HEK293 (cell line): ENCODE data around the gene PTPN3.

Source experiments
- CTCF ChIA-PET: fragments of 350-600 bp; formaldehyde crosslinking; extraction: SDS; loops from one replicate; lab custom pipeline; 2021; ENCODE audit warnings: antibody characterized with exemption; lab: Yijun Ruan, JAX
- POLR2A ChIA-PET: fragments of 300-600 bp; formaldehyde crosslinking; extraction: SDS; loops from one replicate; lab custom pipeline; 2020; ENCODE audit warnings: antibody characterized with exemption, inconsistent platforms; lab: Yijun Ruan, JAX
- H3K27ac ChIP-seq: fragments of 200-500 bp; sonication (Bioruptor generic); 2 replicates; pipeline ENCODE4 v1.5.1; 2014; ENCODE audit warnings: low read depth, low read length, control low read depth, inconsistent platforms; ENCODE audit errors: extremely low read depth
- H3K36me3 ChIP-seq, 2 experiments: fragments of 200-500 bp in 1 of 2; sonication (Bioruptor generic) in 1 of 2; 1 replicate in 1 of 2; 2 replicates in 1 of 2; pipeline ENCODE4 v1.5.1; 2014 to 2017; ENCODE audit warnings: inconsistent platforms in 2 of 2, low read length in 2 of 2; ENCODE audit not compliant: control insufficient read depth in 2 of 2, insufficient read depth in 1 of 2
- H3K4me1 ChIP-seq: fragments of 200-500 bp; sonication (Bioruptor generic); 2 replicates; pipeline ENCODE4 v1.5.1; 2014; ENCODE audit warnings: mild to moderate bottlenecking, low read length, inconsistent platforms; ENCODE audit not compliant: control insufficient read depth, insufficient read depth
- H3K4me3 ChIP-seq: 2 replicates; pipeline ENCODE4 v1.5.1; 2011; ENCODE audit warnings: low read depth, mild to moderate bottlenecking, control low read depth, low read length, moderate library complexity
- H3K9me3 ChIP-seq: fragments of 200-500 bp; sonication (Bioruptor generic); 2 replicates; pipeline ENCODE4 v1.5.1; 2014; ENCODE audit warnings: low read depth, low read length, inconsistent platforms; ENCODE audit not compliant: control insufficient read depth, insufficient read depth
- BCL11A ChIP-seq: fragments of 450-650 bp; formaldehyde crosslinking; IDR thresholded peaks from 2 replicates; pipeline ENCODE4 v1.5.1; 2016; ENCODE audit warnings: low read depth, missing biosample characterization, missing genetic modification characterization
- GLIS1 ChIP-seq: fragments of 450-650 bp; formaldehyde crosslinking; IDR thresholded peaks from 2 replicates; pipeline ENCODE4 v1.5.1; 2016; ENCODE audit warnings: missing biosample characterization, missing genetic modification characterization
- RBAK ChIP-seq: fragments of 450-650 bp; formaldehyde crosslinking; IDR thresholded peaks from 2 replicates; pipeline ENCODE4 v1.5.1; 2016; ENCODE audit warnings: missing biosample characterization, missing genetic modification characterization
- YY1 ChIP-seq: fragments of 450-650 bp; formaldehyde crosslinking; IDR thresholded peaks from 2 replicates; pipeline ENCODE4 v1.5.1; 2018; ENCODE audit warnings: missing biosample characterization, missing genetic modification characterization
- ZBTB17 ChIP-seq: fragments of 450-650 bp; formaldehyde crosslinking; IDR thresholded peaks from 2 replicates; pipeline ENCODE4 v1.5.1; 2016; ENCODE audit warnings: missing biosample characterization, missing genetic modification characterization
- ZBTB21 ChIP-seq: fragments of 450-650 bp; formaldehyde crosslinking; IDR thresholded peaks from 2 replicates; pipeline ENCODE4 v1.5.1; 2017; ENCODE audit warnings: missing biosample characterization, missing genetic modification characterization
- ZIC2 ChIP-seq: fragments of 450-650 bp; formaldehyde crosslinking; IDR thresholded peaks from 2 replicates; pipeline ENCODE4 v1.5.1; 2016; ENCODE audit warnings: missing biosample characterization, missing genetic modification characterization
- ZNF157 ChIP-seq: fragments of 450-650 bp; formaldehyde crosslinking; IDR thresholded peaks from 2 replicates; pipeline ENCODE4 v1.5.1; 2016; ENCODE audit warnings: missing biosample characterization, missing genetic modification characterization
- ZNF174 ChIP-seq: fragments of 450-650 bp; formaldehyde crosslinking; IDR thresholded peaks from 2 replicates; pipeline ENCODE4 v1.5.0; 2017; ENCODE audit warnings: missing biosample characterization, mild to moderate bottlenecking, missing genetic modification characterization
- ZNF248 ChIP-seq: fragments of 450-650 bp; formaldehyde crosslinking; IDR thresholded peaks from 2 replicates; pipeline ENCODE4 v1.5.1; 2017; ENCODE audit warnings: missing biosample characterization, missing genetic modification characterization
- ZNF274 ChIP-seq, 2 experiments: fragments of 200-500 bp in 1 of 2; fragments of 450-650 bp in 1 of 2; sonication (Bioruptor generic) in 1 of 2; formaldehyde crosslinking in 1 of 2; IDR thresholded peaks; 2 replicates each; pipeline versions ENCODE4 v1.5.1 to v1.6.1; 2014 to 2016; ENCODE audit warnings: borderline replicate concordance in 1 of 2, inconsistent platforms in 1 of 2, low read length in 1 of 2, missing biosample characterization in 1 of 2, missing genetic modification characterization in 1 of 2
- ZNF510 ChIP-seq: fragments of 450-650 bp; formaldehyde crosslinking; IDR thresholded peaks from 2 replicates; pipeline ENCODE4 v1.5.1; 2018; ENCODE audit warnings: mild to moderate bottlenecking, missing genetic modification characterization, missing biosample characterization; ENCODE audit not compliant: insufficient replicate concordance
- ZXDB ChIP-seq: fragments of 450-650 bp; formaldehyde crosslinking; IDR thresholded peaks from 2 replicates; pipeline ENCODE4 v1.5.1; 2016; ENCODE audit warnings: missing biosample characterization, missing genetic modification characterization
- TF ChIP-seq, protein P1 (sequence below): fragments of 450-650 bp; formaldehyde crosslinking; IDR thresholded peaks from 2 replicates; pipeline ENCODE4 v1.5.1; 2016; ENCODE audit warnings: missing biosample characterization, missing genetic modification characterization
- TF ChIP-seq, protein P2 (sequence below): fragments of 450-650 bp; formaldehyde crosslinking; IDR thresholded peaks from 2 replicates; pipeline ENCODE4 v1.5.0; 2017; ENCODE audit warnings: missing biosample characterization, missing genetic modification characterization, borderline replicate concordance
- TF ChIP-seq, protein P3 (sequence below): fragments of 450-650 bp; formaldehyde crosslinking; IDR thresholded peaks from 2 replicates; pipeline ENCODE4 v1.5.1; 2016; ENCODE audit warnings: missing biosample characterization, missing genetic modification characterization
- TF ChIP-seq, protein P4 (sequence below): fragments of 450-650 bp; formaldehyde crosslinking; conservative IDR thresholded peaks from 2 replicates; pipeline ENCODE4 v1.5.1; 2016; ENCODE audit warnings: low read depth, missing biosample characterization, missing genetic modification characterization
- TF ChIP-seq, protein P5 (sequence below): fragments of 450-650 bp; formaldehyde crosslinking; IDR thresholded peaks from 2 replicates; pipeline ENCODE4 v1.5.1; 2017; ENCODE audit warnings: missing biosample characterization, missing genetic modification characterization

PTPN3 gene

DNA sequence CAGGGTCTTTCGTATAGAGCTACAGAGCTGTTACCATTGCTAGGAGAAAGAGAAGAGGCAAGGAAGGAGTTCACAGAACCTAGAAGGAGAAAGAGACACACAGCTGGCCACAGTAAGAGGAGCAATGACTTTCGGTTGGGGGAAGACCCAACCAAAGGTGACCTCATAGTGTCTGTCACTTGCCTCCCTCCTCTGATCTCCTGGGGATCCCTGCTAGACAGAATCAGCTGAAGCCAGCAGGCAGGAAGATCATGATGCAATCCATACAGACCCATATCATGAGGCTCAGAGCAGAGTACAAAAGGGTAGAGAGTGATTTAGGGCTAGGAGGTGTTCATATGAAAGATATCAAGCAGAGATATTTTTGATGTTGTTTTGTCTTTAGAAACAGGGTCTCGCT is 151.2 kb downstream of the PTPN3 start:
- H3K4me3 ChIP-seq, result no peak overlapping the region
- no peaks in the 10 kb centered on the region for H3K4me1 ChIP-seq
- peak; percentile 52; the same call in 1 of the 2 replicates for TF ChIP-seq ZIC2 (tag by site-specific recombination)
- 0 out of 2 replicates have a peak, but pooled peaks have one; percentile 25 for TF ChIP-seq ZBTB21 (tag by site-specific recombination)
- TF ChIP-seq ZBTB17, result peak; percentile 55
- TF ChIP-seq, protein P1, sequence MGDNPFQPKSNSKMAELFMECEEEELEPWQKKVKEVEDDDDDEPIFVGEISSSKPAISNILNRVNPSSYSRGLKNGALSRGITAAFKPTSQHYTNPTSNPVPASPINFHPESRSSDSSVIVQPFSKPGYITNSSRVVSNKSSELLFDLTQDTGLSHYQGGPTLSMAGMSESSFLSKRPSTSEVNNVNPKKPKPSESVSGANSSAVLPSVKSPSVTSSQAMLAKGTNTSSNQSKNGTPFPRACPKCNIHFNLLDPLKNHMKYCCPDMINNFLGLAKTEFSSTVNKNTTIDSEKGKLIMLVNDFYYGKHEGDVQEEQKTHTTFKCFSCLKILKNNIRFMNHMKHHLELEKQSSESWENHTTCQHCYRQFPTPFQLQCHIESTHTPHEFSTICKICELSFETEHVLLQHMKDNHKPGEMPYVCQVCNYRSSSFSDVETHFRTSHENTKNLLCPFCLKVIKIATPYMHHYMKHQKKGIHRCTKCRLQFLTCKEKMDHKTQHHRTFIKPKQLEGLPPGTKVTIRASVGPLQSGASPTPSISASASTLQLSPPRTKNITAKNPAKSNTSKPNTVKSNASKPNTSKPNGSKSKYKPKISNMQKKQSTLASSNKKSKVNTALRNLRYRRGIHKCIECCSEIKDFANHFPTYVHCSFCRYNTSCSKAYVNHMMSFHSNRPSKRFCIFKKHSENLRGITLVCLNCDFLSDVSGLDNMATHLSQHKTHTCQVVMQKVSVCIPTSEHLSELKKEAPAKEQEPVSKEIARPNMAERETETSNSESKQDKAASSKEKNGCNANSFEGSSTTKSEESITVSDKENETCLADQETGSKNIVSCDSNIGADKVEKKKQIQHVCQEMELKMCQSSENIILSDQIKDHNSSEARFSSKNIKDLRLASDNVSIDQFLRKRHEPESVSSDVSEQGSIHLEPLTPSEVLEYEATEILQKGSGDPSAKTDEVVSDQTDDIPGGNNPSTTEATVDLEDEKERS (tag by site-specific recombination), result no peak
- TF ChIP-seq, protein P2, sequence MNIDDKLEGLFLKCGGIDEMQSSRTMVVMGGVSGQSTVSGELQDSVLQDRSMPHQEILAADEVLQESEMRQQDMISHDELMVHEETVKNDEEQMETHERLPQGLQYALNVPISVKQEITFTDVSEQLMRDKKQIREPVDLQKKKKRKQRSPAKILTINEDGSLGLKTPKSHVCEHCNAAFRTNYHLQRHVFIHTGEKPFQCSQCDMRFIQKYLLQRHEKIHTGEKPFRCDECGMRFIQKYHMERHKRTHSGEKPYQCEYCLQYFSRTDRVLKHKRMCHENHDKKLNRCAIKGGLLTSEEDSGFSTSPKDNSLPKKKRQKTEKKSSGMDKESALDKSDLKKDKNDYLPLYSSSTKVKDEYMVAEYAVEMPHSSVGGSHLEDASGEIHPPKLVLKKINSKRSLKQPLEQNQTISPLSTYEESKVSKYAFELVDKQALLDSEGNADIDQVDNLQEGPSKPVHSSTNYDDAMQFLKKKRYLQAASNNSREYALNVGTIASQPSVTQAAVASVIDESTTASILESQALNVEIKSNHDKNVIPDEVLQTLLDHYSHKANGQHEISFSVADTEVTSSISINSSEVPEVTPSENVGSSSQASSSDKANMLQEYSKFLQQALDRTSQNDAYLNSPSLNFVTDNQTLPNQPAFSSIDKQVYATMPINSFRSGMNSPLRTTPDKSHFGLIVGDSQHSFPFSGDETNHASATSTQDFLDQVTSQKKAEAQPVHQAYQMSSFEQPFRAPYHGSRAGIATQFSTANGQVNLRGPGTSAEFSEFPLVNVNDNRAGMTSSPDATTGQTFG (tag by site-specific recombination), result no peak
- TF ChIP-seq, protein P3, sequence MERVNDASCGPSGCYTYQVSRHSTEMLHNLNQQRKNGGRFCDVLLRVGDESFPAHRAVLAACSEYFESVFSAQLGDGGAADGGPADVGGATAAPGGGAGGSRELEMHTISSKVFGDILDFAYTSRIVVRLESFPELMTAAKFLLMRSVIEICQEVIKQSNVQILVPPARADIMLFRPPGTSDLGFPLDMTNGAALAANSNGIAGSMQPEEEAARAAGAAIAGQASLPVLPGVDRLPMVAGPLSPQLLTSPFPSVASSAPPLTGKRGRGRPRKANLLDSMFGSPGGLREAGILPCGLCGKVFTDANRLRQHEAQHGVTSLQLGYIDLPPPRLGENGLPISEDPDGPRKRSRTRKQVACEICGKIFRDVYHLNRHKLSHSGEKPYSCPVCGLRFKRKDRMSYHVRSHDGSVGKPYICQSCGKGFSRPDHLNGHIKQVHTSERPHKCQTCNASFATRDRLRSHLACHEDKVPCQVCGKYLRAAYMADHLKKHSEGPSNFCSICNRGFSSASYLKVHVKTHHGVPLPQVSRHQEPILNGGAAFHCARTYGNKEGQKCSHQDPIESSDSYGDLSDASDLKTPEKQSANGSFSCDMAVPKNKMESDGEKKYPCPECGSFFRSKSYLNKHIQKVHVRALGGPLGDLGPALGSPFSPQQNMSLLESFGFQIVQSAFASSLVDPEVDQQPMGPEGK (tag by site-specific recombination), result no peak
- TF ChIP-seq GLIS1 (tag by site-specific recombination), result 0 out of 2 replicates have a peak, but pooled peaks have one; percentile 10
- H3K36me3 ChIP-seq, result no peaks in the 10 kb centered on the region
- ChIA-PET CTCF (interaction anchor here (0.8 to 2.4 kb wide), 3 partner anchors 13 to 120 kb away, joined by 3 to 7 read pairs (median 3); no protein-coding TSS in a partner anchor), POLR2A (no interaction called here)
- H3K9me3 ChIP-seq, result no peaks in the 10 kb centered on the region
- H3K27ac ChIP-seq, result no peak overlapping the region

DNA sequence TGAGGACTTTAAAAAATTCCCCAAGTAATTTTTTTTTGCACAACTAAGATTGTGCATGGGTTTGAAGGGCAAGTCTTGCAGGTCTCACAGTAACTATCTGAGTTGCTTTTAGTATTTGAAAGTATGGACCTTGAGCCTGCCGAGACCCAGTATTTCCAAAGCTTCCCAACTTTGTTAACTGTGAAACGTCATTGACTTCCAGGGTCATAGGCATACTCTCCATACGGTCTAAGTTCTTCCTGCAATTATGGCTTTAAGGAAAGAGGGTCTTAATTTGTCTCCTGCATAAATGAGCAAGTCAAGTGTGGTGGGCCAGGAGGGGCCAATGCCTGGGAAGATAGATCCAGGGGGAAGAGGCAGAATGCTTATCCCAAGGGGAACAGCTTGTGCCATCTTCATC is 153.2 kb downstream of the PTPN3 start:
- POLR2A ChIA-PET, result interaction anchor here (0.5 kb wide), 1 partner anchor 13 kb away, joined by 4 read pairs; no protein-coding TSS in a partner anchor
- no peak overlapping the region for H3K27ac ChIP-seq
- TF ChIP-seq ZNF248 (tag by site-specific recombination), result no peak

DNA sequence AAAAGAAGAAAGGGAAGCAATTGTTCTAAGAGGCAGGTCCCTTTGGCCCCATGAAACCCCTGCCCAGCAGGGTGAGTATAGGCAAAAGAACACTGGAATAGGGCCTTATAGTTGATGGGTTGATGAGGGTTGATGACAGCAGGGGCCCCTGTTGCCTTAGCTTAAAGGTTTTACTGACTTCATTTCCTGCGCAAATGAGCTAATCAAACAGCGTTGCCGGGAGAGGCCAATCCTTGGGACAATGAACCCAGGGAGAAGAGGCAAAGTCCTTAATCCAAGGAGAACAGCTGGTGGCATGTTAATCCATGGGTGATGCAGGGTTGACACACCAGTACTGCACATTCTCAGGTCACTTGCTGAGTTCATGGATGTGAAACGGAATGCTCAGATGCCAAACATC is 155.2 kb downstream of the PTPN3 start:
- no peak overlapping the region for H3K27ac ChIP-seq
- no peaks in the 10 kb centered on the region for H3K9me3 ChIP-seq
- no peak overlapping the region for H3K4me3 ChIP-seq
- H3K4me1 ChIP-seq, result no peaks in the 10 kb centered on the region
- no peaks in the 10 kb centered on the region for H3K36me3 ChIP-seq
- ChIA-PET POLR2A (no interaction called here), CTCF (interaction anchor here (0.5 to 1.0 kb wide), 5 partner anchors 14 to 593 kb away, joined by 3 to 5 read pairs (median 3); no protein-coding TSS in a partner anchor)
- TF ChIP-seq YY1 (tag by site-specific recombination) (no peak), ZNF174 (tag by site-specific recombination) (no peak), ZNF510 (tag by site-specific recombination) (no peak), BCL11A (no peak), ZNF157 (tag by site-specific recombination) (no peak), ZXDB (tag by site-specific recombination) (no peak), ZNF274 (IDR thresholded peaks at IDR 0.05; ENCODE audit: low read length) (no peak), ZNF274 (tag by site-specific recombination; IDR thresholded peaks at IDR 0.05; ENCODE audit: borderline replicate concordance) (no peak), RBAK (tag by site-specific recombination) (no peak)
- TF ChIP-seq, protein P4, sequence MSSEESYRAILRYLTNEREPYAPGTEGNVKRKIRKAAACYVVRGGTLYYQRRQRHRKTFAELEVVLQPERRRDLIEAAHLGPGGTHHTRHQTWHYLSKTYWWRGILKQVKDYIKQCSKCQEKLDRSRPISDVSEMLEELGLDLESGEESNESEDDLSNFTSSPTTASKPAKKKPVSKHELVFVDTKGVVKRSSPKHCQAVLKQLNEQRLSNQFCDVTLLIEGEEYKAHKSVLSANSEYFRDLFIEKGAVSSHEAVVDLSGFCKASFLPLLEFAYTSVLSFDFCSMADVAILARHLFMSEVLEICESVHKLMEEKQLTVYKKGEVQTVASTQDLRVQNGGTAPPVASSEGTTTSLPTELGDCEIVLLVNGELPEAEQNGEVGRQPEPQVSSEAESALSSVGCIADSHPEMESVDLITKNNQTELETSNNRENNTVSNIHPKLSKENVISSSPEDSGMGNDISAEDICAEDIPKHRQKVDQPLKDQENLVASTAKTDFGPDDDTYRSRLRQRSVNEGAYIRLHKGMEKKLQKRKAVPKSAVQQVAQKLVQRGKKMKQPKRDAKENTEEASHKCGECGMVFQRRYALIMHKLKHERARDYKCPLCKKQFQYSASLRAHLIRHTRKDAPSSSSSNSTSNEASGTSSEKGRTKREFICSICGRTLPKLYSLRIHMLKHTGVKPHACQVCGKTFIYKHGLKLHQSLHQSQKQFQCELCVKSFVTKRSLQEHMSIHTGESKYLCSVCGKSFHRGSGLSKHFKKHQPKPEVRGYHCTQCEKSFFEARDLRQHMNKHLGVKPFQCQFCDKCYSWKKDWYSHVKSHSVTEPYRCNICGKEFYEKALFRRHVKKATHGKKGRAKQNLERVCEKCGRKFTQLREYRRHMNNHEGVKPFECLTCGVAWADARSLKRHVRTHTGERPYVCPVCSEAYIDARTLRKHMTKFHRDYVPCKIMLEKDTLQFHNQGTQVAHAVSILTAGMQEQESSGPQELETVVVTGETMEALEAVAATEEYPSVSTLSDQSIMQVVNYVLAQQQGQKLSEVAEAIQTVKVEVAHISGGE (tag by site-specific recombination), result no peak
- TF ChIP-seq, protein P5, sequence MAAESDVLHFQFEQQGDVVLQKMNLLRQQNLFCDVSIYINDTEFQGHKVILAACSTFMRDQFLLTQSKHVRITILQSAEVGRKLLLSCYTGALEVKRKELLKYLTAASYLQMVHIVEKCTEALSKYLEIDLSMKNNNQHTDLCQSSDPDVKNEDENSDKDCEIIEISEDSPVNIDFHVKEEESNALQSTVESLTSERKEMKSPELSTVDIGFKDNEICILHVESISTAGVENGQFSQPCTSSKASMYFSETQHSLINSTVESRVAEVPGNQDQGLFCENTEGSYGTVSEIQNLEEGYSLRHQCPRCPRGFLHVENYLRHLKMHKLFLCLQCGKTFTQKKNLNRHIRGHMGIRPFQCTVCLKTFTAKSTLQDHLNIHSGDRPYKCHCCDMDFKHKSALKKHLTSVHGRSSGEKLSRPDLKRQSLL (tag by site-specific recombination), result no peak

More for the DNA sequence above, 153.2 kb downstream of the PTPN3 start:
- CTCF ChIA-PET, result interaction anchor here (0.5 to 1.5 kb wide), 6 partner anchors 14 to 227 kb away, joined by 3 to 5 read pairs (median 4); no protein-coding TSS in a partner anchor
- H3K4me1 ChIP-seq, result no peaks in the 10 kb centered on the region
- no peaks in the 10 kb centered on the region for H3K36me3 ChIP-seq
- H3K4me3 ChIP-seq, result no peak overlapping the region
- H3K9me3 ChIP-seq, result no peaks in the 10 kb centered on the region
